Middle frontal gyrus (tissue), 1 donor: ENCODE results near the gene USP36.
"Not testable (repeated sequence)": the region's sequence is repeated elsewhere in the genome, so short reads cannot be mapped to it uniquely, and the experiment has no call there.

Experiments used
- DNase-seq: peaks from one replicate; pipeline ENCODE4 v3.0.0-alpha.2; 2015; ENCODE audit warnings: low spot score; ENCODE audit errors: extremely low spot score

USP36 gene

DNA sequence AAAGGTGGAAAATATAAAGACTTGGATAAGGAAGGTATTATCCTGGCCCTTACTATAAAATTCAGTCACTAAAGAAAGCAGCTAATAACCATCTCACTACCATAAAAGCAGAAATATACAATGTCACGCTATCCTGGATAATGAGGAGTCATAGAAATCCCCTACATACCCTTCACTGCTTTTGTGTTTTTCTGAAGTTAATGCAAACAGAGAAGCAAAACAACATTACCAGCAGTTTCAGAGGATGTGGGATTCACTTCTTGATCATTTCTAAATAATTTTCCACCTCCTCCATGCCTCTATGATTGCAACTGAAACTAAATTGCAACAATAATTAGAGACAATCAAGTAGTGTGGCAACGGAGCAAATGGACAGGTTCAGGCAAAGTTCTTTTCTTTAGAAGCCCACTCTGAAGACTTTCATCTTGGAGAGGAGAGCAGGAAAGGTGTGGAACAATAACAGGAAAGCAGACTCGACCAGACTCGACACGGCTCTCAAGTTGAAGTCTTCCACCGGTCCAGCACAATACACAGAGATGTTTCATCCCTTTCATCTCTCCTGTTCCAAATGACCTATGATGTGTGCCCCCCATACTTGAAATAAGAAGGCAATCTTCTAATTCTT lies 68.7 kb downstream of the USP36 start:
- DNase-seq: no peak

GRCh38 chr17:78769196-78769773 lies 71.3 kb downstream of the USP36 start:
- DNase-seq: no peak

GRCh38 chr17:78767806-78768205 lies 72.8 kb downstream of the USP36 start:
- DNase-seq: no peak

DNA sequence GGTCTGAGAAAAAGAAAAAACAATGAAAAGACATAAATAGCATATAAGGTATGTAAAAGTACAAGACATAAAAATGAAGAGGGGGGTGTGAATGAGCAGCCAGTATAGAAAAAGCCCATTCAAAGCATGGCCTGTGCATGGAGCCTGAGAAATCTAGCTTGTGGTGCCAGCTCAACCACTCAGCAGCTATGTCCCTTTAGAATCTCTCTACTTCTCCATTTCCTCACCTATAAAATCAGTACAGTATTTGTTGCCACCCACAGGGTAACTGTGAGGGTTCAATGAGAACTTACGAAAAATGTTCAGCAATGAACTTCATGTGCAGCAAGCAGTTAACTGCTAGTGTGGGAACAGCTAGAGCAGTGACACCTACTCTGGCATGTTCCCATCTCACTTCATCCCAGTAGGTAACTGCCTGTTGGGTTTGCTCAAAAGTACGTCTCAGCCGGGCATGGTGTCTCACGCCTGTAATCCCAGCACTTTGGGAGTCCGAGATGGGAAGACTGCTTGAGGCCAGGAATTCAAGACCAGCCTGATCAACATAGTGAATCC lies 73.8 kb downstream of the USP36 start:
- no peak for DNase-seq

DNA sequence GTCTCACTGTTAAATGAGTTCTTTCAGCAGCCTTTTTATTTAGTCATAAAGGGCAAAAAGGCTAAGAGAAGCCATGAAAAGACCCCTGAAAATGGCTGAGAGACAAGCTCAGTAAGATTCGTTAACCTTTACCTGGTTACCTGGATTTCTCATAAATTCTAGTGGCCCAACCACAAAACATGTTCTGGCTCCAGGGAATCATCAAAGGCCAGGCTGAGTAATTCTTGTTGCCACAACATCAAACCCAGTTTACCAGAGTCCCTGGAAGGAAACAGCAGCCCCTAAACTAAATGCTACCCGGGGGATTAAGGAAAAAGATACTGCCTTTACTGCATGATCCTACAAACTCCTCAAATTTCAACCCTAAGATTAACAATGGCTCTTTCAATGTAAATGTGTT lies 74.4 kb downstream of the USP36 start:
- no peak for DNase-seq

DNA sequence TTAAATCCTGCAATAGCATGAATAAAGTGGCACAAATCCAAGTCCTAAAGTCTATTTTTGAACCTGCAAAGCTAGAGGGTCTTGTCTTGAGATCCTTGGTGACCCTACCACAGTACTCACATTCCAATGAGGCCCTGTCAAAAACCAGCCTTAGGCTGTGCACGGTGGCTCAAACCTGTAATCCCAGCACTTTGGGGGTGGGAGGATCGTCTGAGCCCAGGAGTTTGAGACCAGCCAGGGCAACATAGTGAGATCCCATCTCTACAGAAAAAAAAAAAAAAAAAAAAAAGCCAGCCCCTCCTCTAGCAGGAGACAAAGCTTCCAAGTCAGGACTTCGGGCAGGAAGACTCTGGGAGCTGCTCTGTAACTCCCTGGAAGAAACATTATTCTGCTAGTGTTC lies 74.8 kb downstream of the USP36 start:
- DNase-seq: no peak

DNA sequence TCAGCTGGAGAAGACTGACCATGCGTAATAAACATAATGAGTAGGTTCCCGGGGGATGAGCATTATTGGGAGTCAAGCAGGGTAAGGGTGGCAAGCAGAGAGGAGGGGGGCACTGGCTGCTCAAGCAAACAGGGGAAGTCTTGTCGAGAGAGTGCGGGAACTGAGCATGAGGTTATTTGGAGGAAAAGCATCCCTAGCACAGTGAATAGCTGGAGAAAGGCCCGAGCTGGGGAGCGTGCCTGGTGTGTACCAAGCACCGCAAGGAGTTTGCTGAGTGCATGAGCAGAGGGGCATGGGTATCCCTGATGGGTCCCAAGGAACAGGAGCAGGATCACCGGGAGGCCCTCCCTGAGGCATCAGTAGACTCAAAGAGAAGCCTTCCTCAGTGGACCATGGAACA lies 75.7 kb downstream of the USP36 start:
- no peak for DNase-seq

GRCh38 chr17:78763561-78763960 lies 77.1 kb downstream of the USP36 start:
- DNase-seq: no peak

GRCh38 chr17:78761789-78762406 lies 78.7 kb downstream of the USP36 start:
- no peak for DNase-seq

GRCh38 chr17:78759969-78760352 lies 80.7 kb downstream of the USP36 start:
- no peak for DNase-seq

DNA sequence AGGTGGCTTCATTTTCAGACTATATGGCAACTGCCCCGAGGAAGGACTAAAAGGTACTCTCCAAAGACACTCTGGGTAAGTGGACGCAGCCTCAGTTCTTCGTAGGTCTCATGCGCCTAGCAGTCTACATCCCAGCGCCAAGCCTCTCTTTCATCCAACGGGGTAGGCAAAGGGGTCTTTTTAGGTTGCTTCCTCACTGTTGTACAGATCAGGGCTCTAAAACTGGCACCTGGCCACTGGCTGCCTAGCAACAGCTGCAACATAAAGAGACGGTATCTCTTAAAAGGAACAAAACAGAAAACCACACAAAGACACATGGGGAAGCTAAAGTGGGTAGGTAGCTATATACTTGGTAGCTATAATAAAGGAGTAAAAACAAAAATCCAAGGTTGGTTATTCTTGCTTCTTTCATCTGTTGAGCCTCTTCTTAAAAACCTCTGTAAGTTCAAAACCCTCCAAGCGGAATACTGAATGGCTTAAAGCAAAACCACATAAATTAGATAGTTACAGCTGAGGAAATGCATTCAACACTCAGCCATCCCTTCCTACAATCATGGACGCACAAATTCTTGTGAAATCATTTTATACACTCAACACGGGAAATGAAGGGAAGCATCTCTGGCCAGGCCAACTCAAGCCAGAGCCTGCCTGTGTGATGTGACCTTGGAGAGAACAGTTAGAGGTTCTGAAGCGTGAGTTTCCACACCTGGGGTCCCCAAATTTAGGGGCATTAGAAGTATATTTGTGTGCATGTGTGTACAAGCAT lies 81.2 kb downstream of the USP36 start:
- DNase-seq: no peak

DNA sequence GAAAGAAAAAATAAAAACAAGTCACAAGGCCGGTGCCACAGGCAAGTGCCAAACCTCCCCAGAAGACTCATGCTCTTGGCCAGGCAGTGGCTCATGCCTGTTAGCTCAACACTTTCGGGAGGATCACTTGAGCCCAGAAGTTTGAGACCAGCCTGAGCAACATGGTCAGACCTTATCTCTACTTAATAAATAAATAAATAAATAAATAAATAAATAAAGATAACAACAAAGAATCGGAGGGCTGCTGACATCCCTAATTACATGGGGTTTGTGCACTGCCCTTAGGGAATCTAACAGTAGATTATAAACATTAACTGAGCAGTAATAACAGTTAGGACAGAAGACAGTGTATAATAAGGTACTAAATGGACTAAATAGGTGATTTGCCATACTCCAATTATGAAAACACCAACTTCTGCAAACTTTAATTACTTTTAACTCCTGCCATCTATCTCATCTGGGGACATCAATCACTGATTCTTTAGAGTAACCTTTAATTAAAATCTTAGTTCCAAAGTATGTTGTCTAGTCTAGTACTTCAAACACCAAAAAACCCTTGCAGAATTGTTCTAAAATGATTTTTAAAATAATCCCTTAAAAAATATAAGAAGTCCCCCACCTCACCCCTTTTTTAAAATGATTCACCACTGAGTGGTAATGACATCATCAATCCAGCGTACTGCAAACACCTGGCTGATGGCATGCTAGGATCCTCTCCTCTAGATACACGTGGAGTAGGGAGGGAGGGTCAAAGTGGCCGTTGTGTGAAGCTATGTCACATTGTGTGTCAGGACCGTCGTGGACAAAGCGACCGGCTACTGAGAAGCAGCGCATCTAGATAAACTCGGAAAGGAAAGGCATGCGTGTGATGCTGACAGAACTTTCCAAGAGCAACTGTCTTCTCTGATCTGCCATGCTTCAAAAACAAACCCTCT lies 87.0 kb downstream of the USP36 start:
- no peak for DNase-seq

GRCh38 chr17:78751447-78752161 lies 89.0 kb downstream of the USP36 start:
- no peak for DNase-seq

- DNase-seq: not testable (repeated sequence)
Measured at GRCh38 chr17:78751000-78751399, 89.6 kb downstream of the USP36 start.

DNA sequence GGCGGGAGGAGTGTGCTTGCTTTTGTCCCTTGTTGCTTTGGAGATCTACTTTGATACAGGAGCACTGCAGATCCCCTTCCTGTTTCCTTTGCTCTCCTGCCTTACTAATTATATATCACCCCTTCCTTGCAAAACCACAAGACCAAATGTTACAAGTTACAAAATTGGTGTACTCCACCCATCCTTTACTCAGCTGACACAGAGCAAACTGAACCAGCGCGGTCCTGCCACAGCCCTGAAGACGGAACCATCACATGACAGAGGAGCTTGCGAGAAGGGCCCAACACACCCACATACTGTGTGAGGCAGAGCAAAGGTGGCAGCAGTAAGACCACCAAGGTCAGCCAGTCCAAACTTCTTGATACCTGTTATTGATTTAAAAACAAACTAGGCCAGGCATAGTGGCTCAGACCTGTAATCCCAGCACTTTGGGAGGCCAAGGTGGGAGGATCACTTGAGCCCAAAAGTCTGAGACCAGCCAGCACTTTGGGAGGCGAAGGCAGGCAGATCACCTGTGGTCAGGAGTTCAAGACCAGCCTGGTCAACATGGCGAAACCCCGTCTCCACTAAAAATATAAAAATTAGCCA lies 91.8 kb downstream of the USP36 start:
- no peak for DNase-seq

DNA sequence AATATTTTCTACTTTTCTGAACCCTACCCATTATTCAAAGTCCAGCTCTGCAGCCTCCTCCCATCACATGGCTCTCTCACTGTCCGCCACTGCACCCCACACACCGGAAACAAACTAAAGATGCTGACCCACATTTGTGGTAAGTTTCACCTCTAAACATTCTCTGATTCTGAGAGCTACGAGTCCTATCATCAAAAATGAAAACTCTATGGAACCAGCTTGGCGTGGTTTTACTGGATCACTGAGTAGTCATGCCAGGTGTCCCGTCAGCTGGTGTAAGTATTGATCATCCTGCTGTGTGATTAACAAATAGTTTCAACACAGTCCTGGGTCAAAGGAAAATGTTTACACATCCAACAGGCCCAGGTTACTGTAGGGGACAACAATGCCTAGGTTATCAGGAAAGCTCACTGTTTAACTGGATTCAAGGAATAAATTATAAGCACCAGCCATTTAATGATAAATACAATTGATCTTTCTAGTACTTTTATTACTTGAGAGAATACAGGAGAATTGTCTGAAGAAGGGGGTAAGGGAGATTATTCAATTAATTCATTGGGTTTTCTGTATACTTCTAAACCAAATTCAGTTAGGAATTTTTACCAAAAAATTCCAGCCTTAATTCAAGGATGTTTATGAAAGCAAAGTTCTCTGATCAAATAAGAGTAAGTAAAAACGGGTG lies 92.4 kb downstream of the USP36 start:
- no peak for DNase-seq

GRCh38 chr17:78747488-78747887 lies 93.1 kb downstream of the USP36 start:
- DNase-seq: no peak

DNA sequence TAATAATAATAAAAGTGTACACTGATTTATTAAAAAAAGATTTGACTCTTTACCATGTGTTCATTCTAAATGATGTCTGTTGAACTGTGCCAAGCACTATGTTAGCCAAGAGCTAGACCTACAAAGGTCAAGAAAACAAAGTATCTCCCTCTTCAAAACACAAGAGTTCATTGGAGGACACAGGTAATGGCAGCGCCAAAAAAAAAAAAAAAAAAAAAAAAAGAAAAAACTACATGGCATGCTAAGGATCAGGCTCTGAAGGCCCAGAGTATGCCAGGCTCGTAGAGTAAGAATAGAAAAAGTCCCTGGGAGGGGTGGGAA lies 93.7 kb downstream of the USP36 start:
- DNase-seq: no peak

DNA sequence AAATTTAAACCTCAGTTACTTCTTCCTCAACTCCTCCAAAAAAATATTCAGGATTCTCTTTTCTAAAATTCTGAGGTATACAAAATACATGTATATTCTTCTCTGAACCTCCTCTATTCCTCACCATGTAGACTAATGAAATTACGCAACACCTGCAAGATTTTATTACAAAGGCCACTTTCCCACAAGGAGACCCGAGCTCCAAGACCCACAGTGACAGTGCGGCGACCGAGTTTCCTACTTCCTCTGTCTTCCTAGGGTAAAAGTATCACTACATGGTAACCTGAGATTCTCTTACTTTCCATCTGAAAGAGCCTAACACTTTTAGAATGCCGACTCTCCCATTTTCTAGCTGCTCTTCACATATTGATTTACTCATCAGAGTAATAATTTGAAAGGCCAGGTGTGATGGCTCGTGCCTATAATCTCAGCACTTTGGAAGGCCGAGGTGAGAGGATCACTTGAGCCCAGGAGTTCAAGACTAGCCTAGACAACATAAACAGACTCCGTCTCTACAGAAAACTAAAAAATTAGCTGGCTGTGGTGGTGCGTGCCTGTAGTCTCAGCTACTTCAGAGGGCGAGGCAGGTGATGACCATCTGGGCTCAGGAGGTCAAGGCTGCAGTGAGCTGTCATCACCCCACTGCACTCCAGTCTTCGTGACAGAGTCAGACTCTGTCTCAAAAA lies 94.2 kb downstream of the USP36 start:
- no peak for DNase-seq
